GM12878 (cell line): Measurements from ENCODE around the gene ECPAS. TPM values are rescaled to one million over a fixed set of nuclear protein-coding genes. Genes with fewer than 3 reads are reported as not detected.

Source experiments
- ATAC-seq: fragments of 200-7000 bp; cut with Tn5 transposase; 3 replicates; pipeline ENCODE4 v1.9.1; 2020; ENCODE audit warnings: mild to moderate bottlenecking, moderate library complexity
- BruUV-seq: library from RNA; stranded (reverse); fragments of 400-500 nt; replicated peaks from 2 replicates; lab custom pipeline; 2021; lab: Mats Ljungman, UMichigan
- CTCF ChIA-PET: fragments of 300-600 bp; sonication (Branson Sonifier 250); formaldehyde crosslinking; extraction: SDS; loops from one replicate; lab custom pipeline; 2021; ENCODE audit warnings: inconsistent platforms; lab: Yijun Ruan, JAX
- POLR2A ChIA-PET: fragments of 350-600 bp; formaldehyde crosslinking; extraction: SDS; loops from one replicate; lab custom pipeline; 2021; ENCODE audit warnings: inconsistent platforms; lab: Charles Lee
- RAD21 ChIA-PET: fragments of 300-600 bp; sonication (Branson Sonifier 250); formaldehyde crosslinking; loops from one replicate; lab custom pipeline; 2023; ENCODE audit warnings: antibody characterized with exemption; ENCODE audit not compliant: unreplicated experiment; lab: Charles Lee
- SMC1A ChIA-PET: fragments of 300-600 bp; sonication (Branson Sonifier 250); formaldehyde crosslinking; loops from one replicate; lab custom pipeline; 2023; ENCODE audit not compliant: unreplicated experiment, uncharacterized antibody; lab: Charles Lee
- DNase-seq: peaks from one replicate; pipeline ENCODE4 v3.0.0-alpha.2; 2011; ENCODE audit warnings: low read depth, low spot score
- FAIRE-seq: peaks from 3 replicates; lab custom pipeline; 2011; peaks lifted over from hg19 to GRCh38; lab: Jason Lieb, UNC
- H2AFZ ChIP-seq: 2 replicates; pipeline ENCODE4 v1.6.0; 2011; ENCODE audit warnings: low read depth, low read length, control low read depth; ENCODE audit not compliant: control insufficient read depth
- H3K27ac ChIP-seq: 2 replicates; pipeline ENCODE4 v1.5.1; 2011; ENCODE audit warnings: control low read depth; ENCODE audit not compliant: control insufficient read depth, insufficient read depth
- H3K27me3 ChIP-seq, 2 experiments: replicated peaks in 1 of 2; 2 replicates each; pipeline versions ENCODE4 v1.6.0 to v1.6.1; 2011; ENCODE audit warnings: low read length in 1 of 2; ENCODE audit not compliant: control insufficient read depth in 2 of 2, insufficient read depth in 2 of 2
- H3K36me3 ChIP-seq, 2 experiments: 2 replicates each; pipeline ENCODE4 v1.5.1; 2011; ENCODE audit warnings: low read length in 1 of 2; ENCODE audit not compliant: control insufficient read depth in 2 of 2, insufficient read depth in 2 of 2
- H3K4me1 ChIP-seq: 2 replicates; pipeline ENCODE4 v1.6.1; 2011; ENCODE audit warnings: mild to moderate bottlenecking, low read length, moderate library complexity, mixed read lengths; ENCODE audit not compliant: control insufficient read depth, insufficient read depth
- H3K4me2 ChIP-seq: 2 replicates; pipeline ENCODE4 v1.6.0; 2011; ENCODE audit warnings: control low read depth; ENCODE audit not compliant: control insufficient read depth, insufficient read depth
- H3K4me3 ChIP-seq: fragments of 200-600 bp; sonication (generic); 2 replicates; pipeline ENCODE4 v1.5.1; 2016
- H3K79me2 ChIP-seq: 2 replicates; pipeline ENCODE4 v1.6.0; 2011; ENCODE audit warnings: low read length; ENCODE audit not compliant: control insufficient read depth, insufficient read depth
- H3K9ac ChIP-seq: 2 replicates; pipeline ENCODE4 v1.8.0; 2011; ENCODE audit warnings: low read length, control low read depth, mixed read lengths; ENCODE audit not compliant: control insufficient read depth, insufficient read depth
- H3K9me3 ChIP-seq: replicated peaks from 3 replicates; pipeline ENCODE4 v1.5.1; 2011; ENCODE audit warnings: mild to moderate bottlenecking, low read length; ENCODE audit not compliant: control insufficient read depth, insufficient read depth
- H4K20me1 ChIP-seq: 2 replicates; pipeline ENCODE4 v1.6.0; 2011; ENCODE audit not compliant: control insufficient read depth, insufficient read depth
- DPF2 ChIP-seq: fragments of 450-650 bp; IDR thresholded peaks from 2 replicates; pipeline ENCODE4 v1.6.1; 2017; ENCODE audit warnings: mild to moderate bottlenecking
- E2F4 ChIP-seq: IDR thresholded peaks from 2 replicates; pipeline ENCODE4 v1.6.1; 2012; ENCODE audit warnings: low read depth, low read length, improper control_type of control experiment
- FOXK2 ChIP-seq: fragments of 450-650 bp; IDR thresholded peaks from 2 replicates; pipeline ENCODE4 v1.6.1; 2017; ENCODE audit warnings: mild to moderate bottlenecking, moderate library complexity
- FOXM1 ChIP-seq: IDR thresholded peaks from 2 replicates; pipeline ENCODE4 v1.6.1; 2012; ENCODE audit warnings: low read depth, mild to moderate bottlenecking, inconsistent platforms, low read length, moderate library complexity
- GATAD2B ChIP-seq: fragments of 450-650 bp; conservative IDR thresholded peaks from 2 replicates; pipeline ENCODE4 v1.6.1; 2017; ENCODE audit warnings: low read depth, mild to moderate bottlenecking, moderate library complexity
- IRF4 ChIP-seq: IDR thresholded peaks from 2 replicates; pipeline ENCODE4 v1.6.1; 2011; ENCODE audit warnings: low read depth, low read length
- KLF5 ChIP-seq: fragments of 450-650 bp; IDR thresholded peaks from 2 replicates; pipeline ENCODE4 v1.6.1; 2014; ENCODE audit warnings: mild to moderate bottlenecking; ENCODE audit not compliant: partially characterized antibody
- MXI1 ChIP-seq: fragments of 150-350 bp; IDR thresholded peaks from 2 replicates; pipeline ENCODE4 v1.6.1; 2011; ENCODE audit warnings: low read depth, mild to moderate bottlenecking, inconsistent platforms, low read length, improper control_type of control experiment
- PBX3 ChIP-seq: IDR thresholded peaks from 2 replicates; pipeline ENCODE4 v1.6.1; 2011; ENCODE audit warnings: mild to moderate bottlenecking, low read depth, low read length, moderate library complexity; ENCODE audit not compliant: insufficient replicate concordance
- POLR2AphosphoS2 ChIP-seq: IDR thresholded peaks from 2 replicates; pipeline ENCODE4 v1.6.1; 2011; ENCODE audit warnings: low read depth, mild to moderate bottlenecking, low read length, improper control_type of control experiment, moderate library complexity
- RCOR1 ChIP-seq: conservative IDR thresholded peaks from 2 replicates; pipeline ENCODE4 v1.6.1; 2012; ENCODE audit warnings: low read depth, low read length, improper control_type of control experiment
- SRF ChIP-seq, 2 experiments: IDR thresholded peaks; 2 replicates each; pipeline ENCODE4 v1.6.1; 2011; ENCODE audit warnings: low read depth in 2 of 2, low read length in 2 of 2, mild to moderate bottlenecking in 1 of 2, moderate library complexity in 1 of 2
- ZNF207 ChIP-seq: fragments of 450-650 bp; IDR thresholded peaks from 2 replicates; pipeline ENCODE4 v1.6.1; 2014; ENCODE audit warnings: antibody characterized with exemption, mild to moderate bottlenecking, borderline replicate concordance
- ZNF622 ChIP-seq: fragments of 450-650 bp; IDR thresholded peaks from 2 replicates; pipeline ENCODE4 v1.6.1; 2017; ENCODE audit warnings: mild to moderate bottlenecking, inconsistent platforms
- WGBS: methylation state at CpG from one replicate; pipeline ENCODE4 v1.1.6; 2016; ENCODE audit warnings: low lambda C conversion rate; ENCODE audit not compliant: insufficient replicate concordance, insufficient coverage; ENCODE audit errors: missing lambda C conversion rate; 5-methylcytosine and 5-hydroxymethylcytosine counted together
- in situ Hi-C: fragments of 300-500 bp; cut with MboI; formaldehyde crosslinking; loops from 9 replicates; pipeline ENCODE4 v1.14.3; 2018; ENCODE audit warnings: mixed read lengths
- intact Hi-C: fragments of 100-400 bp; cut with micrococcal nuclease; formaldehyde crosslinking; loops from one replicate; pipeline ENCODE4 v1.14.2; 2022; ENCODE audit not compliant: unreplicated experiment
- polyA plus RNA-seq, 11 experiments: library from polyadenylated mRNA; depleted of rRNA in 4 of 11; unstranded in 6 of 11; stranded (reverse) in 5 of 11; fragments of >200 nt; fragmentation: Nextera tagmentation in 4 of 11; fragmentation: Illumina TruSeq in 1 of 11; extraction: Ambion mirVana in 4 of 11; extraction: Trizol in 1 of 11; gene quantifications; 1 replicate in 1 of 11; 2 replicates in 10 of 11; pipeline versions ENCODE4 v1.2.1 to v1.2.3, GENCODE V29; 2011 to 2016; ENCODE audit warnings: inconsistent platforms in 2 of 11, missing spikeins in 2 of 11, low read depth in 1 of 11
- total RNA-seq, 4 experiments: library from RNA; depleted of rRNA in 3 of 4; stranded (reverse); fragments of >200 nt in 3 of 4; fragmentation: Illumina TruSeq in 1 of 4; extraction: Trizol in 1 of 4; gene quantifications; 2 replicates each; pipeline versions ENCODE4 v1.2.1 to v1.2.3, GENCODE V29; 2013 to 2021
- TF ChIP-seq, protein P1 (sequence below): fragments of 450-650 bp; IDR thresholded peaks from 2 replicates; pipeline ENCODE4 v1.6.1; 2014; ENCODE audit warnings: mild to moderate bottlenecking
- TF ChIP-seq, protein P2 (sequence below): fragments of 150-350 bp; IDR thresholded peaks from 2 replicates; pipeline ENCODE4 v1.6.1; 2016; ENCODE audit warnings: low read depth, low read length

Gene ECPAS
- total and polyA plus RNA-seq, 10 of the 15 experiments (the other 5 are each of a cell fraction or from before 2014, with no cell fraction given): 11.2 to 69.8 (median 50.1) TPM

- TF ChIP-seq IRF4: no peak
- no peak for TF ChIP-seq RCOR1
- TF ChIP-seq FOXK2: no peak
- no peak for TF ChIP-seq SRF (IDR thresholded peaks at IDR 0.05; ENCODE audit: low read depth in 2 of 2, low read length in 2 of 2)
- TF ChIP-seq ZNF622: no peak
- TF ChIP-seq, protein P1, sequence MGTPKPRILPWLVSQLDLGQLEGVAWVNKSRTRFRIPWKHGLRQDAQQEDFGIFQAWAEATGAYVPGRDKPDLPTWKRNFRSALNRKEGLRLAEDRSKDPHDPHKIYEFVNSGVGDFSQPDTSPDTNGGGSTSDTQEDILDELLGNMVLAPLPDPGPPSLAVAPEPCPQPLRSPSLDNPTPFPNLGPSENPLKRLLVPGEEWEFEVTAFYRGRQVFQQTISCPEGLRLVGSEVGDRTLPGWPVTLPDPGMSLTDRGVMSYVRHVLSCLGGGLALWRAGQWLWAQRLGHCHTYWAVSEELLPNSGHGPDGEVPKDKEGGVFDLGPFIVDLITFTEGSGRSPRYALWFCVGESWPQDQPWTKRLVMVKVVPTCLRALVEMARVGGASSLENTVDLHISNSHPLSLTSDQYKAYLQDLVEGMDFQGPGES: no peak
- no peak for TF ChIP-seq E2F4
- TF ChIP-seq ZNF207: no peak
- TF ChIP-seq KLF5: no peak
- TF ChIP-seq, all 136 proteins: peak for 0
Observed at GRCh38 chr9:111450124-111450523, 34.1 kb downstream of the ECPAS start (continued).

DNA sequence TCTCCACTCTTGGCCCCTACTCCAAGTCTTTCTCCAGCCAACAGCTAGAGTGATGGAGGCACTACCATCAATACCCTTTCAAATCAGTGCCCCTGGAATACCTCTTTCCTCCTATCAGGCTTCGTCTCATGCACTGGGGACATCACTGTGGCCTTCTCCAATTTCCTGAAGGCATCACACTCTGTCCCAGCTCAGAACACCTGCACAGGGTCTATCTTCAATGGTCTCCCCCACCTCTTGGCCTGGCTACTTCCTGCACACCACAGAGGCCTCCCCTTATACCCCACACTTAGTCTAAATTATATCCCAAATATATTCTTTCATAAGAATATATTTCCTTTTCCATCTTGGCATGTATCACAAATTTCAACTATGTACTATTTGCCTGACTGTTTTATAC is 34.5 kb downstream of the ECPAS start:
- SMC1A ChIA-PET: no interaction called here
- no peak overlapping the region for H3K4me2 ChIP-seq

More for the DNA sequence above, 34.5 kb downstream of the ECPAS start:
- H3K36me3 ChIP-seq: peaks cover 0 to 10% of the 10 kb centered on the region in 2 experiments; a peak in 3 of 4 replicates
- POLR2A ChIA-PET: interaction anchor here (0.6 to 1.2 kb wide), 2 partner anchors 9 to 27 kb away, joined by 3 to 4 read pairs; no protein-coding TSS in a partner anchor
- DNase-seq (no peak), FAIRE-seq (no peak), ATAC-seq (no peak)
- 100% methylated on average over 1 of the region's 1 CpG for WGBS
- H3K4me3 ChIP-seq: no peak overlapping the region
- H3K4me1 ChIP-seq: no peaks in the 10 kb centered on the region
- H3K27ac ChIP-seq: no peak overlapping the region
- BruUV-seq: no TSS peak
- no peak overlapping the region for H3K9ac ChIP-seq
- H3K79me2 ChIP-seq: peaks cover 24% of the 10 kb centered on the region
- H4K20me1 ChIP-seq: no peaks in the 10 kb centered on the region
- H2AFZ ChIP-seq: no peak overlapping the region
- no peak for TF ChIP-seq E2F4
- TF ChIP-seq DPF2: no peak
- TF ChIP-seq POLR2AphosphoS2: no peak
- no peak for TF ChIP-seq PBX3
- TF ChIP-seq GATAD2B: no peak
- TF ChIP-seq FOXM1: no peak
- TF ChIP-seq ZNF207: no peak
- no peak for TF ChIP-seq MXI1
- TF ChIP-seq, protein P2, sequence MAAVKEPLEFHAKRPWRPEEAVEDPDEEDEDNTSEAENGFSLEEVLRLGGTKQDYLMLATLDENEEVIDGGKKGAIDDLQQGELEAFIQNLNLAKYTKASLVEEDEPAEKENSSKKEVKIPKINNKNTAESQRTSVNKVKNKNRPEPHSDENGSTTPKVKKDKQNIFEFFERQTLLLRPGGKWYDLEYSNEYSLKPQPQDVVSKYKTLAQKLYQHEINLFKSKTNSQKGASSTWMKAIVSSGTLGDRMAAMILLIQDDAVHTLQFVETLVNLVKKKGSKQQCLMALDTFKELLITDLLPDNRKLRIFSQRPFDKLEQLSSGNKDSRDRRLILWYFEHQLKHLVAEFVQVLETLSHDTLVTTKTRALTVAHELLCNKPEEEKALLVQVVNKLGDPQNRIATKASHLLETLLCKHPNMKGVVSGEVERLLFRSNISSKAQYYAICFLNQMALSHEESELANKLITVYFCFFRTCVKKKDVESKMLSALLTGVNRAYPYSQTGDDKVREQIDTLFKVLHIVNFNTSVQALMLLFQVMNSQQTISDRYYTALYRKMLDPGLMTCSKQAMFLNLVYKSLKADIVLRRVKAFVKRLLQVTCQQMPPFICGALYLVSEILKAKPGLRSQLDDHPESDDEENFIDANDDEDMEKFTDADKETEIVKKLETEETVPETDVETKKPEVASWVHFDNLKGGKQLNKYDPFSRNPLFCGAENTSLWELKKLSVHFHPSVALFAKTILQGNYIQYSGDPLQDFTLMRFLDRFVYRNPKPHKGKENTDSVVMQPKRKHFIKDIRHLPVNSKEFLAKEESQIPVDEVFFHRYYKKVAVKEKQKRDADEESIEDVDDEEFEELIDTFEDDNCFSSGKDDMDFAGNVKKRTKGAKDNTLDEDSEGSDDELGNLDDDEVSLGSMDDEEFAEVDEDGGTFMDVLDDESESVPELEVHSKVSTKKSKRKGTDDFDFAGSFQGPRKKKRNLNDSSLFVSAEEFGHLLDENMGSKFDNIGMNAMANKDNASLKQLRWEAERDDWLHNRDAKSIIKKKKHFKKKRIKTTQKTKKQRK: no peak
- CTCF ChIA-PET: no interaction called here
- RAD21 ChIA-PET: no interaction called here
- intact Hi-C loops (no loop called here), in situ Hi-C loops (no loop called here)
- no peaks in the 10 kb centered on the region for H3K9me3 ChIP-seq
- no peaks in the 10 kb centered on the region for H3K27me3 ChIP-seq
